Neural cell (in vitro differentiated cells): ENCODE measurements around the gene GNG7.
"Not testable (repeated sequence)": the region's sequence is repeated elsewhere in the genome, so short reads cannot be mapped to it uniquely, and the experiment has no call there.

Experiments
- POLR2AphosphoS5 ChIP-seq: IDR thresholded peaks from 2 replicates; pipeline ENCODE4 v1.6.1; 2012
- REST ChIP-seq: IDR thresholded peaks from 2 replicates; pipeline ENCODE4 v1.6.1; 2012; ENCODE audit warnings: borderline replicate concordance
- TF ChIP-seq, protein P1 (sequence below): fragments of 450-650 bp; IDR thresholded peaks from 2 replicates; pipeline ENCODE4 v1.5.1; 2014; ENCODE audit warnings: antibody characterized with exemption, mild to moderate bottlenecking, moderate library complexity; ENCODE audit not compliant: poor library complexity, severe bottlenecking

GRCh38 chr19:2605889-2606288 is 96.6 kb downstream of the GNG7 start:
- TF ChIP-seq POLR2AphosphoS5, REST: not testable (repeated sequence)
- TF ChIP-seq, protein P1, sequence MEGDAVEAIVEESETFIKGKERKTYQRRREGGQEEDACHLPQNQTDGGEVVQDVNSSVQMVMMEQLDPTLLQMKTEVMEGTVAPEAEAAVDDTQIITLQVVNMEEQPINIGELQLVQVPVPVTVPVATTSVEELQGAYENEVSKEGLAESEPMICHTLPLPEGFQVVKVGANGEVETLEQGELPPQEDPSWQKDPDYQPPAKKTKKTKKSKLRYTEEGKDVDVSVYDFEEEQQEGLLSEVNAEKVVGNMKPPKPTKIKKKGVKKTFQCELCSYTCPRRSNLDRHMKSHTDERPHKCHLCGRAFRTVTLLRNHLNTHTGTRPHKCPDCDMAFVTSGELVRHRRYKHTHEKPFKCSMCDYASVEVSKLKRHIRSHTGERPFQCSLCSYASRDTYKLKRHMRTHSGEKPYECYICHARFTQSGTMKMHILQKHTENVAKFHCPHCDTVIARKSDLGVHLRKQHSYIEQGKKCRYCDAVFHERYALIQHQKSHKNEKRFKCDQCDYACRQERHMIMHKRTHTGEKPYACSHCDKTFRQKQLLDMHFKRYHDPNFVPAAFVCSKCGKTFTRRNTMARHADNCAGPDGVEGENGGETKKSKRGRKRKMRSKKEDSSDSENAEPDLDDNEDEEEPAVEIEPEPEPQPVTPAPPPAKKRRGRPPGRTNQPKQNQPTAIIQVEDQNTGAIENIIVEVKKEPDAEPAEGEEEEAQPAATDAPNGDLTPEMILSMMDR: not testable (repeated sequence)
